Glutamatergic neuron (in vitro differentiated cells): ENCODE data around the gene GALNT2. TPM values are rescaled to one million over a fixed set of nuclear protein-coding genes. Genes with fewer than 3 reads are reported as not detected.

Experiments used
- DNase-seq: peaks from one replicate; pipeline ENCODE4 v3.0.0; 2022
- H3K27ac Mint-ChIP-seq: one replicate; pipeline ENCODE4 v1.8.0; 2020; ENCODE audit warnings: mild to moderate bottlenecking, mixed read lengths, inconsistent platforms; ENCODE audit not compliant: unreplicated experiment
- H3K27me3 Mint-ChIP-seq: one replicate; pipeline ENCODE4 v1.8.0; 2020; ENCODE audit warnings: mild to moderate bottlenecking, moderate library complexity, mixed read lengths, inconsistent platforms; ENCODE audit not compliant: unreplicated experiment
- H3K36me3 Mint-ChIP-seq: one replicate; pipeline ENCODE4 v1.8.0; 2020; ENCODE audit warnings: mild to moderate bottlenecking, mixed read lengths, inconsistent platforms; ENCODE audit not compliant: unreplicated experiment
- H3K4me1 Mint-ChIP-seq: one replicate; pipeline ENCODE4 v1.8.0; 2020; ENCODE audit warnings: mild to moderate bottlenecking, low read depth, mixed read lengths, inconsistent platforms; ENCODE audit not compliant: unreplicated experiment
- H3K4me3 Mint-ChIP-seq: one replicate; pipeline ENCODE4 v1.8.0; 2020; ENCODE audit warnings: mild to moderate bottlenecking, mixed read lengths, inconsistent platforms; ENCODE audit not compliant: unreplicated experiment
- H3K9me3 Mint-ChIP-seq: one replicate; pipeline ENCODE4 v1.8.0; 2020; ENCODE audit warnings: mild to moderate bottlenecking, moderate library complexity, mixed read lengths, inconsistent platforms; ENCODE audit not compliant: unreplicated experiment
- total RNA-seq: library from RNA; stranded (reverse); fragmentation: NEBNext Ultra II Directional; extraction: Animal tissue kit (Norgen Biotek cat#: 25700); gene quantifications from one replicate; pipeline ENCODE4 v1.2.1, GENCODE V29; 2021; ENCODE audit not compliant: unreplicated experiment
- TF ChIP-seq, protein P1 (sequence below): fragments of 200-600 bp; sonication (generic); IDR thresholded peaks from one replicate; pipeline ENCODE4 v1.5.0; 2021; ENCODE audit not compliant: partially characterized antibody, unreplicated experiment

The GALNT2 gene
- total RNA-seq, 1 donor from 2014 or later: 35.2 TPM

DNA sequence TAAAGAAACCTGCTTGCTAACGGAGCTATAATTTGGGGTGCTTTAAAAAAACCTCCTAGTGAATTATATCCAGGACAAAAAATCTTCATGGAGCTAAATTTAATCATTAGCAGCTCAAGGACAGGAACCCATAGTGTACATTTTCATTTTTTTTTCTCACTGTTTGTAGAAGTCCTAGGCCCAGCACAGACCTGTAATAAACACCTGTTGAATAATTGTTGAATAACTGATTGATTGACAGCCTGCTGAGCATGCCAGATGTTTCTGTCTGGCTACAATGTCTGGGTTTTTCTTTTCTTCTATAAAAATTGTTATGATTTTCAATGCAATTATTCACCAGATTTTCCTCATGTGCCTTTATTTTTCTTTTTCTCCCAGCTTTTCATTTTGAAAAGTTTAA, 10.9 kb upstream of the GALNT2 start:
- peaks cover under 1% of the 10 kb centered on the region for H3K9me3 Mint-ChIP-seq
- no peak overlapping the region for H3K27ac Mint-ChIP-seq
- peaks cover 1% of the 10 kb centered on the region for H3K4me1 Mint-ChIP-seq
- TF ChIP-seq, protein P1, sequence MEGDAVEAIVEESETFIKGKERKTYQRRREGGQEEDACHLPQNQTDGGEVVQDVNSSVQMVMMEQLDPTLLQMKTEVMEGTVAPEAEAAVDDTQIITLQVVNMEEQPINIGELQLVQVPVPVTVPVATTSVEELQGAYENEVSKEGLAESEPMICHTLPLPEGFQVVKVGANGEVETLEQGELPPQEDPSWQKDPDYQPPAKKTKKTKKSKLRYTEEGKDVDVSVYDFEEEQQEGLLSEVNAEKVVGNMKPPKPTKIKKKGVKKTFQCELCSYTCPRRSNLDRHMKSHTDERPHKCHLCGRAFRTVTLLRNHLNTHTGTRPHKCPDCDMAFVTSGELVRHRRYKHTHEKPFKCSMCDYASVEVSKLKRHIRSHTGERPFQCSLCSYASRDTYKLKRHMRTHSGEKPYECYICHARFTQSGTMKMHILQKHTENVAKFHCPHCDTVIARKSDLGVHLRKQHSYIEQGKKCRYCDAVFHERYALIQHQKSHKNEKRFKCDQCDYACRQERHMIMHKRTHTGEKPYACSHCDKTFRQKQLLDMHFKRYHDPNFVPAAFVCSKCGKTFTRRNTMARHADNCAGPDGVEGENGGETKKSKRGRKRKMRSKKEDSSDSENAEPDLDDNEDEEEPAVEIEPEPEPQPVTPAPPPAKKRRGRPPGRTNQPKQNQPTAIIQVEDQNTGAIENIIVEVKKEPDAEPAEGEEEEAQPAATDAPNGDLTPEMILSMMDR: no peak
- no peaks in the 10 kb centered on the region for H3K27me3 Mint-ChIP-seq
- H3K36me3 Mint-ChIP-seq: peaks cover 6% of the 10 kb centered on the region
- H3K4me3 Mint-ChIP-seq: no peak overlapping the region
- DNase-seq: no peak

DNA sequence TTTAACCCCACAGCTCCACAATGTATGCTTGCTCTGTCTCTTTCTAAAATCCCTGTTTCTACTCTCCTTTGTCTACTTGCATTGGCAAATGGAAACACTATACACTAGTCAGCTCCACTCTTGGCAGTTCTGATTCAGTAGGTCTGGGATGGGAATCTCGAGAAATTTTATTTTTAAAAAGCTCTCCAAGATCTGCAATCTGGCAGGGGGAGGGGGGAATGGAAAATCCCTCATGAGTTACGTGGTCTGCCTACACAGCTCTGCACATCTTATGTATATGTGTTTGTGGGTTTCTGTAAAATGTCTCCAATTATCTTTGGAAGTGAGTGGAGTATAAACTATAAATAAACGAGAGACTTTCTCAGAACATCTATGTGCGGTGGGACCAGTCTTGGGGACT, 9.9 kb upstream of the GALNT2 start:
- no peak for DNase-seq
- TF ChIP-seq, protein P1: no peak
- H3K27me3 Mint-ChIP-seq: no peaks in the 10 kb centered on the region
- H3K27ac Mint-ChIP-seq: no peak overlapping the region
- peaks cover 4% of the 10 kb centered on the region for H3K9me3 Mint-ChIP-seq
- H3K4me3 Mint-ChIP-seq: no peak overlapping the region
- H3K4me1 Mint-ChIP-seq: peaks cover 1% of the 10 kb centered on the region
- H3K36me3 Mint-ChIP-seq: peaks cover 6% of the 10 kb centered on the region

DNA sequence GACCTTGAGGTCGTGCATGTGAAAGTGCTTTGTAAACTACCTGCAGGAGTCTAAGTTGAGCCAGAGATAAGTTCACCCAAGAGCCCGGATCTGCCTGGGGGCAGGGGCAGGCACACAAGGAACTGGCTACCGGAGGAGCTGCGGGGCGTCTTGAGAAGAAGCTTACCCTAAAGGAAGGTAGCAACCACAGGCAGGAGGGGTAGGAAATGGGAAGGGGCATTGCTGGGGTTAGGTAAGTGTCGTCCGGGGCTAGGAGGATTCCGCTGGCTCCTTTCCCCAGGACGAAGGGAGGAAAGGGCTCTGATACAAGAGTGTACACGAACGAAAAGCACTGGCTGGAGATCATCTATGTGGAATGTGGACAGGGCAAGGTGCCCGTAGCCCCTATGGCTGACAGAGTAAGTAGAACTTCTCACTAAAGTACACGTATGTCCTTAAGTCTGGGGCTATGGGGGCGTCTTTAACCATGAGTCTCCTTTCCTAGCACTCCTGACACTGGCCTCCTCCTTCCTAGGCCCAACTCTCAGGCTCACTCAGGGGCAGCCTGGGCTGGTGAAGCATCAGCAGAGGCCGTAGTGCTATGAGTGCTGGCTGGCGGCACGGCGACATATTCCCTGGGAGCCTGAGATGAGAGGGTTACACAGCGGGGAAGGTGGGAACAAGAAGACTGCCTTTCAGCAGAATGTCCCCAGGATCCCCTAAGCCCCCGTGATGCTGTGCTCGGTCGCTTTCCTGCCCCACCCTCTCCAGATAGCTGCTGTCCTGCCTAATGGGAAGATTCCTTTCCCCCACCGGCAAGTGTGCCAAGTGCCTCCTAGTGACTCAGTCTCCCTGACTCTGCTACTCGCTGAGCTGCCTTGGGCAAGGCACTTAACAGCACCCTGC, 9.1 kb upstream of the GALNT2 start:
- H3K9me3 Mint-ChIP-seq: peaks cover 4% of the 10 kb centered on the region
- H3K4me3 Mint-ChIP-seq: no peak overlapping the region
- peaks cover under 1% of the 10 kb centered on the region for H3K36me3 Mint-ChIP-seq
- DNase-seq: no peak
- H3K4me1 Mint-ChIP-seq: peaks cover 1% of the 10 kb centered on the region
- TF ChIP-seq, protein P1: no peak
- no peak overlapping the region for H3K27ac Mint-ChIP-seq
- H3K27me3 Mint-ChIP-seq: no peaks in the 10 kb centered on the region

DNA sequence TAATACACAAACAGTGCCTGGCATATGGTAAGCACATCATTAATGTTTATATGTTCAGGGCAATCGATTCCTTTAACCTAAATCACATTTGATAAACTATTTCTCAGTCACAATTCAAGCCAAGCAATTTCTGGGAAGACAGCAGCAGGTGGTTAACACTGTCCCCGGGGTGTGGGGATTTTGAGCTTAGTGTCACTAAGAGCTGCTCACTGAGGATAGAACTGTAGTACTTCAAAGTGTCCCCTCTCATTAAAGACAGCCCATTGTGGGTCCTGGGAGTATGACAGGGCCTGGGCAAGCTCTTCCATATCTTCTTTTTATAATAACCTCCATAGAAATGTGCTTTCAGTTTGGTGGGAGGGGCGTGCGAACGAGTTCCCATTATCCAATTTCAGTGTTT, 8.4 kb upstream of the GALNT2 start:
- Mint-ChIP-seq H3K27ac (no peak overlapping the region), H3K4me1 (peaks cover 1% of the 10 kb centered on the region), H3K36me3 (no peaks in the 10 kb centered on the region), H3K4me3 (no peak overlapping the region), H3K9me3 (peaks cover 4% of the 10 kb centered on the region), H3K27me3 (no peaks in the 10 kb centered on the region)
- DNase-seq: no peak
- TF ChIP-seq, protein P1: no peak

DNA sequence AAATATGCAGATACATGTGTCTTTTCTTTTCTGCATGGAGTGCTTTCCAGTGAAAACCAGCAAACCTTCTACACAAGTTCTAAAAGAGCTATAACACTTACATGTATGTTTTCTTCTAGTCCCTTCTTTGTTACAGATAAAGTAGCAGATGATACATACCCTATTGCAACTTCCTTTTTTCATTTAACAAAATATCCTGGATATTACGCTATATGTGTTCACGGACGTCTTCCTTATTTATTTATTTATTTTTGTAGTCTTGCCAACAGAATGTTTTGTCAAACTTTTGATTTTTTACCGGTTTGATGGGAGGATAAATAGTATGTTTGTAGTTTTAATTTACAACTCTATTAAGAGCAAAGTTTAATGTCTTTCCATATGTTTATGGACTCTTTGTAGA, 5.2 kb upstream of the GALNT2 start:
- TF ChIP-seq, protein P1: no peak
- Mint-ChIP-seq H3K27me3 (peaks cover 5% of the 10 kb centered on the region), H3K9me3 (peaks cover 8% of the 10 kb centered on the region), H3K36me3 (no peaks in the 10 kb centered on the region), H3K4me1 (peaks cover 3% of the 10 kb centered on the region), H3K27ac (no peak overlapping the region), H3K4me3 (no peak overlapping the region)
- no peak for DNase-seq
